ENCODE data around the gene ELMOD2.

ELMOD2 gene

GRCh38 chr4:140581078-140581477 lies 57.1 kb downstream of the ELMOD2 start:
- no peak for DNase-seq (ENCODE audit: low spot score)

GRCh38 chr4:140584439-140584838 lies 60.5 kb downstream of the ELMOD2 start:
- DNase-seq (ENCODE audit: low spot score) = no peak

- DNase-seq (ENCODE audit: low spot score) = no peak
These were observed 71.1 kb downstream of the ELMOD2 start for GRCh38 chr4:140595065-140595464.

- no peak for DNase-seq (ENCODE audit: low spot score)
These were observed 76.4 kb downstream of the ELMOD2 start for GRCh38 chr4:140600408-140600807.

- no peak for DNase-seq (ENCODE audit: low spot score)
These were observed 78.7 kb downstream of the ELMOD2 start for GRCh38 chr4:140602714-140603113.

- DNase-seq (ENCODE audit: low spot score) = no peak
These were observed 79.3 kb downstream of the ELMOD2 start for GRCh38 chr4:140603286-140603685.

All from AG08396 (cell line).